NB4 (cell line): Measurements from ENCODE around the gene CAMKK1.

Experiments used
- DNase-seq: peaks from one replicate; pipeline ENCODE4 v3.0.0; 2010; ENCODE audit warnings: low read depth
- H3K4me3 ChIP-seq: one replicate; pipeline ENCODE4 v1.5.1; 2011; ENCODE audit warnings: mild to moderate bottlenecking, low read depth, low read length, moderate library complexity
- MYC ChIP-seq: IDR thresholded peaks from 2 replicates; pipeline ENCODE4 v1.6.1; 2011; ENCODE audit warnings: low read depth, low read length
- POLR2A ChIP-seq: IDR thresholded peaks from 2 replicates; pipeline ENCODE4 v1.6.1; 2011; ENCODE audit warnings: mild to moderate bottlenecking; ENCODE audit not compliant: insufficient read length; ENCODE audit errors: extremely low read depth
- TF ChIP-seq, protein P1 (sequence below): IDR thresholded peaks from one replicate; pipeline ENCODE4 v1.5.1; 2012; ENCODE audit warnings: low read depth, low read length
- TF ChIP-seq, protein P2 (sequence below): IDR thresholded peaks from 2 replicates; pipeline ENCODE4 v1.6.1; 2011; ENCODE audit warnings: low read depth, low read length

The CAMKK1 gene

GRCh38 chr17:3885271-3885670 is 7.6 kb downstream of the CAMKK1 start:
- TF ChIP-seq MYC = no peak
- TF ChIP-seq POLR2A = no peak
- TF ChIP-seq, protein P1, sequence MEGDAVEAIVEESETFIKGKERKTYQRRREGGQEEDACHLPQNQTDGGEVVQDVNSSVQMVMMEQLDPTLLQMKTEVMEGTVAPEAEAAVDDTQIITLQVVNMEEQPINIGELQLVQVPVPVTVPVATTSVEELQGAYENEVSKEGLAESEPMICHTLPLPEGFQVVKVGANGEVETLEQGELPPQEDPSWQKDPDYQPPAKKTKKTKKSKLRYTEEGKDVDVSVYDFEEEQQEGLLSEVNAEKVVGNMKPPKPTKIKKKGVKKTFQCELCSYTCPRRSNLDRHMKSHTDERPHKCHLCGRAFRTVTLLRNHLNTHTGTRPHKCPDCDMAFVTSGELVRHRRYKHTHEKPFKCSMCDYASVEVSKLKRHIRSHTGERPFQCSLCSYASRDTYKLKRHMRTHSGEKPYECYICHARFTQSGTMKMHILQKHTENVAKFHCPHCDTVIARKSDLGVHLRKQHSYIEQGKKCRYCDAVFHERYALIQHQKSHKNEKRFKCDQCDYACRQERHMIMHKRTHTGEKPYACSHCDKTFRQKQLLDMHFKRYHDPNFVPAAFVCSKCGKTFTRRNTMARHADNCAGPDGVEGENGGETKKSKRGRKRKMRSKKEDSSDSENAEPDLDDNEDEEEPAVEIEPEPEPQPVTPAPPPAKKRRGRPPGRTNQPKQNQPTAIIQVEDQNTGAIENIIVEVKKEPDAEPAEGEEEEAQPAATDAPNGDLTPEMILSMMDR = no peak
- TF ChIP-seq, protein P2, sequence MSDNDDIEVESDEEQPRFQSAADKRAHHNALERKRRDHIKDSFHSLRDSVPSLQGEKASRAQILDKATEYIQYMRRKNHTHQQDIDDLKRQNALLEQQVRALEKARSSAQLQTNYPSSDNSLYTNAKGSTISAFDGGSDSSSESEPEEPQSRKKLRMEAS = no peak
- DNase-seq = no peak

DNA sequence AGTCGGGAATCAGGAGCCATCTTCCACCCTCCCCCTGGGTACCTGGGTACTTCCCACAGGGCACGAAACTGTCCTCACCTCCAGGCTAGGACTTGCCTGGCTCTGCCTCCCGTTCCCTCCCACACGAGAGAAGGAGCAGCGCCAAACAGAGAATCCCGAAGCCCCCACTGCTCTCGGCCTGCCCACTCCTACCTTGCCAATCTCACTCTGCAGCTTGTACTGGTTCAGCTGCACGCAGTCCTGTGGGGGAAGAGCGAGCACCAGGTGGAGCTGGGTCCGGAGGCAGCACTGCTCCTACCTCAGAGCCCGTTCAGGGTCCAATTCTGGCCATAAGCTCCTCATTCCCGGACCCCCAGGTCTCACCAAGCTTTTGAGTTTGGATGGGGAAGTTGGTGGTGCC is 8.7 kb downstream of the CAMKK1 start:
- no peak for DNase-seq
- TF ChIP-seq, protein P1 = no peak
- TF ChIP-seq POLR2A = no peak
- no peak for TF ChIP-seq MYC
- TF ChIP-seq, protein P2 = no peak
- no peak overlapping the region for H3K4me3 ChIP-seq

More at GRCh38 chr17:3885271-3885670, 7.6 kb downstream of the CAMKK1 start:
- no peak overlapping the region for H3K4me3 ChIP-seq

DNA sequence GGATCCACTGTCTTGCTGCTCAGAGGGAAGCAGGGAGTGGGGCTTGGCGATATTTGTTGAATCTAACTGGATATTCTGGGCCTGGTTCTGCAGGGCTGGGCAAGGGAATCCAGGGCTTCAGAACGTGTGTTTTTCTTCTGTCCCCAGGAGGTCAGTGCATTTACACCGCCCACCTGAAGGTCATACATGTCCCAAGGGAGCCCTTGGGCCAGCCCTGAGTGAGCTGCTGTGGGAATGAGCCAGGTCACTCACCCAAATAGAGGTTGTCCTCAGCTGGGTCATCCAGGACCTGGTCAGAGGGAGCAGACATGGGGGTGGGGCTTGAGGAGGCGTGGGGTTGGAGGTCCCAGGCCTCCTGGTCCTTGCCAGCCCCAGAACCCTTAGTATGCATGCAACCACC is 10.6 kb downstream of the CAMKK1 start:
- TF ChIP-seq, protein P1 = no peak
- DNase-seq = no peak
- no peak overlapping the region for H3K4me3 ChIP-seq

GRCh38 chr17:3880983-3881382 is 11.9 kb downstream of the CAMKK1 start:
- TF ChIP-seq, protein P1 = no peak
- TF ChIP-seq MYC = no peak
- TF ChIP-seq, protein P2 = no peak
- TF ChIP-seq POLR2A = no peak
- H3K4me3 ChIP-seq = no peak overlapping the region
- no peak for DNase-seq

- no peak overlapping the region for H3K4me3 ChIP-seq
- TF ChIP-seq MYC = no peak
- TF ChIP-seq, protein P1 = no peak
- TF ChIP-seq, protein P2 = no peak
- no peak for TF ChIP-seq POLR2A
- DNase-seq = no peak
Measured at GRCh38 chr17:3879591-3880417, 13.0 kb downstream of the CAMKK1 start.

GRCh38 chr17:3879186-3879585 is 13.7 kb downstream of the CAMKK1 start:
- TF ChIP-seq POLR2A = no peak
- DNase-seq = no peak
- no peak overlapping the region for H3K4me3 ChIP-seq
